Measurements from ENCODE around the gene KLC1.
A peak's percentile ranks its signal among the peaks of the same experiment; 100 is the strongest.
"Not testable (repeated sequence)": the region's sequence is repeated elsewhere in the genome, so short reads cannot be mapped to it uniquely, and the experiment has no call there.

Gene KLC1

GRCh38 chr14:103628684-103629502 lies at the start of gene KLC1:
KLC1 (plus strand) TSS chr14:103629211; CDS start chr14:103654565, 25,354 bp downstream.
- DNase-seq: peak; percentile 65 to 80

GRCh38 chr14:103581206-103581605 lies 47.8 kb upstream of the KLC1 start:
- no peak for DNase-seq

- DNase-seq: no peak
These were observed 46.9 kb upstream of the KLC1 start for GRCh38 chr14:103581954-103582703.

- no peak for DNase-seq
These were observed 44.6 kb upstream of the KLC1 start for GRCh38 chr14:103584326-103584915.

GRCh38 chr14:103593577-103593976 lies 35.4 kb upstream of the KLC1 start:
- no peak for DNase-seq

GRCh38 chr14:103594265-103594664 lies 34.7 kb upstream of the KLC1 start:
- peak; percentile 80 to 82 for DNase-seq

GRCh38 chr14:103597623-103598377 lies 31.2 kb upstream of the KLC1 start:
- DNase-seq: peak in 1 of 2 donors; percentile 27

GRCh38 chr14:103600503-103600902 lies 28.5 kb upstream of the KLC1 start:
- no peak for DNase-seq

- no peak for DNase-seq
These were observed 24.4 kb upstream of the KLC1 start for GRCh38 chr14:103604620-103605019.

GRCh38 chr14:103606963-103607668 lies 21.9 kb upstream of the KLC1 start:
- DNase-seq: peak; percentile 74 to 76

GRCh38 chr14:103607822-103608221 lies 21.2 kb upstream of the KLC1 start:
- no peak for DNase-seq

- not testable (repeated sequence) for DNase-seq
These were observed 19.9 kb upstream of the KLC1 start for GRCh38 chr14:103609081-103609480.

GRCh38 chr14:103611215-103611614 lies 17.8 kb upstream of the KLC1 start:
- no peak for DNase-seq

GRCh38 chr14:103613517-103613916 lies 15.5 kb upstream of the KLC1 start:
- no peak for DNase-seq

- DNase-seq: no peak
These were observed 12.2 kb upstream of the KLC1 start for GRCh38 chr14:103616635-103617300.

GRCh38 chr14:103619057-103619456 lies 10.0 kb upstream of the KLC1 start:
- DNase-seq: no peak

GRCh38 chr14:103621860-103622259 lies 7.2 kb upstream of the KLC1 start:
- DNase-seq: no peak

GRCh38 chr14:103623308-103623707 lies 5.7 kb upstream of the KLC1 start:
- DNase-seq: no peak

GRCh38 chr14:103623883-103624482 lies 5.0 kb upstream of the KLC1 start:
- DNase-seq: no peak

- no peak for DNase-seq
These were observed 4.2 kb upstream of the KLC1 start for GRCh38 chr14:103624860-103625259.

Measured in hippocampal formation (tissue), 2 donors.